Sigmoid colon (tissue), 4 donors: ENCODE data around the gene GOSR1.

Source experiments
- CTCF ChIP-seq, 4 experiments: fragments of 450-650 bp in 3 of 4; fragments of 200-600 bp in 1 of 4; IDR thresholded peaks; one replicate each; pipeline ENCODE4 v1.5.1; 2016 to 2019; ENCODE audit warnings: antibody characterized with exemption in 4 of 4, mild to moderate bottlenecking in 3 of 4, moderate library complexity in 2 of 4
- EP300 ChIP-seq, 4 donors: sonication (generic); formaldehyde crosslinking; IDR thresholded peaks; one replicate each; pipeline ENCODE4 v1.6.1; 2017; ENCODE audit warnings: antibody characterized with exemption in 4 of 4
- POLR2A ChIP-seq, 2 donors: fragments of 450-650 bp; IDR thresholded peaks; one replicate each; pipeline ENCODE4 v1.6.1; 2016; ENCODE audit warnings: antibody characterized with exemption in 2 of 2, mild to moderate bottlenecking in 2 of 2, moderate library complexity in 2 of 2
- POLR2AphosphoS5 ChIP-seq, 4 donors: sonication (generic); formaldehyde crosslinking; IDR thresholded peaks; one replicate each; pipeline ENCODE4 v1.6.1; 2017; ENCODE audit warnings: antibody characterized with exemption in 4 of 4

DNA sequence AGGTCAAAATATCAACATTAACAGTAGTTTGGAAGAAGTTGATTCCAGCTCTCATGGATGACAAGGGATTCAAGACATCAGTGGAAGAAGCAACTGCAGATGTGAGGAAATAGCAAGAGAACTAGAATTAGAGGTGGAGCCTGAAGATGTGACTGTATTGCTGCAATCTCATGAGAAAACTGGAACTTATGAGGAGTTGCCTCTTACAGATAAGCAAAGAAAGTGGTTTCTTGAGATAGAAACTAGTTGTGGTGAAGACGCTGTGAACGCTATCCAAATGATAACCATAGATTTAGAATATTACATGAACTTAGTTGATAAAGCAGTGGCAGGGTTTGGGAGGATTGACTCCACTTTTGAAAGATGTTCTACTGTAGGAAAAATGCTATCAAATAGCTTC, 67.8 kb downstream of the GOSR1 start:
- TF ChIP-seq CTCF (IDR thresholded peaks at IDR 0.05) (no peak), POLR2A (IDR thresholded peaks at IDR 0.05) (no peak), POLR2AphosphoS5 (IDR thresholded peaks at IDR 0.05) (no peak), EP300 (IDR thresholded peaks at IDR 0.05) (no peak)
